ENCODE measurements around the gene SAMD3.
"Not testable (repeated sequence)": the region's sequence is repeated elsewhere in the genome, so short reads cannot be mapped to it uniquely, and the experiment has no call there.

SAMD3 gene

DNA sequence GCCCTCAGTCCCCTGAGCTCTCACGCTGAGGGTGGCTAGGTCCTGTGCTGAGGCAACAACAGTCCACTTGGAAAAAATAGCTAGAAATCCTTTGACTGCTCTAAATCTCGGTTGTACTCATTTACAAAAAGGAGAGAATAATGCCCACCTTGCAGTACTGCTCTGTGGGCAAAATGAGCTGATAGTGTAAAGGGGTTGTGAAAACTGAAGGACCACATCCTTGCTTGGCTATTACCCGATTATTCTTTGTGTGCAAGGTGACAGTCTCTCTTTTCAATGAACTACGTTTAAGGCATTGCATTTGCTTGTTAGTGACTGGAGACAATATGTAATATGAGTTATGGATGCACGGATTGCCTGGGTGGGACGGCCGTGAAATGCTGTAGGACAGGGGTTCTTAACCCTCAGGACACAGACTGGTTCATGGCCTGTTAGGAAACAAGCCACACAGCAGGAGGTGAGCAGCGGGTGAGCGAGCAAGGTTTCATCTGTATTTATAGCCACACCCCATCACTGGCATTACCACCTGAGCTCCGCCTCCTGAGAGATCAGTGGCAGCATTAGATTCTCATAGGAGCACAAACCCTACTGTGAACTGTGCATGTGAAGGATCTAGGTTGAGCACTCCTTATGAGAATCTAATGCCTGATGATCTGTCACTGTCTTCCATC lies 14.6 kb downstream of the SAMD3 start:
- DNase-seq, result no peak

DNA sequence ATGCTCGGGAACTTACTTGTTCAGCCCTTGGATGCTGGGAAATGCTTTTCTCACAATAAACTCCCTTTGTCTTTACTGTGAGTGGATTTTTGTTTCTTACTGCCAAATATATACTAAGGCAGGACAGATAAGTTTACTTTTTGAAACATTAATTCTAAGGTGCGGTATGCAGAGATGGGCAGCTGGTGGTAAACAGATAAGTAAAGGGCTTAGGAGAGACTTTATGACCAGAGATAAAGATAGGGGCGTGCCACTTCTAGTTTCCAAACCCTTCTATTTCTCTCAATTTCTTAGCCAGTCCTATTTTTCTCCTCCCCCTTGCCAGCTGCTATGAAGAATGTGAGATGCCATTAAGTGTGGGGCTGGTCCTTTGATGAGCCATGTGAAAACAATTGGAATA lies 16.3 kb downstream of the SAMD3 start:
- no peak for DNase-seq

DNA sequence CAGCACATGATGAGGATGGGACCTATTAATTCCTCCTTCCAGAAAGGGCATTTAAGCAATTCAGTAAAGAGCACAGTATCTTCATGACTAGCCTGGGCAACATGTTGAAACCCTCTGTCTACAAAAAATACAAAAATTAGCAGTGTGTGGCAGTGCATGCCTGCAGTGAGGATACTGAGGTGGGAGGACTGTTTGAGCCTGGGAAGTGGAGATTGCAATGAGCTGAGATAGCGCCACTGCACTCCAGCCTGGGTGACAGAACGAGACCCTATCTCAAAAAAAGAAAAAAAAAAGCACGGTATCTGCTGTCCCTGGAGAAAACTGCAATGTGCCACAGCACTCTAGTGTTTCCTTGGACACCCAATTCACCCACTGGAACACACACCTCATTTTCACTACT lies 18.4 kb downstream of the SAMD3 start:
- no peak for DNase-seq

DNA sequence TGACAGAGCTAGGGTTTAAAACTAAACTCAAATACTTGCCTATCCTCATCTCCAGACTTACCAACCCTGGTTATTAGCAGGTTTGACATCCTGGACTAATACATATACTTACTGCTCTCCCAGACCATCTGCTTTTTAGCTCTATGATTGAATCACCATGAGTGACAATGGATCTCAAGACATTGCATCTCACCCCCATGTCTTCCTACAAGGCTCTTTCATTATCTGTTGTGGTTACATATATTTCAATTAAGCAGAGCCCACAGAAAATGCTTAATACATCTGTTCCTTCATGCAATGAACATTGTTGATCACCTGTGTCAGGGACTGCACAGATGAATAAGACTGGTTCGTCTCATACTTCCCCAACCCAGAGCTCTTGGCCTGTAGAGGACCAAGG lies 19.4 kb downstream of the SAMD3 start:
- no peak for DNase-seq

DNA sequence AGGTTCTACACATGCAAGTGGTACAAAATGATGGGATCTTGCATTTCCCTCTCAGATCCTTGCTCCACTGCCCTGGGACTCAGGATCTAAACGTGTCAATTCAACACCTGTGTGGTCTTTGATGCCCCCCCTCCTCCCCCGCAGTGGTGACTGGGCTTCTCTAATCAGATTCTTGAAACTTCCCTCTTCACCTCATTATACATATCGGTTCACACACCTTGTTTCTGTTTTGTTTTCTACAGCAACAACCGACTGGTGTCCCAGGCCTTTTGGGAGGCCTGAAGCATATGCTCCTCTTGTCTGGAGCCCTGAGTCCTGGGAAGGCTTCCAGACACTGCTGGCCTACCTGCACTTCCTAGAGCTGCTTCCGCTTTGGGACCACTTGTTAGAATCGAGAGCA lies 20.0 kb downstream of the SAMD3 start:
- no peak for DNase-seq

DNA sequence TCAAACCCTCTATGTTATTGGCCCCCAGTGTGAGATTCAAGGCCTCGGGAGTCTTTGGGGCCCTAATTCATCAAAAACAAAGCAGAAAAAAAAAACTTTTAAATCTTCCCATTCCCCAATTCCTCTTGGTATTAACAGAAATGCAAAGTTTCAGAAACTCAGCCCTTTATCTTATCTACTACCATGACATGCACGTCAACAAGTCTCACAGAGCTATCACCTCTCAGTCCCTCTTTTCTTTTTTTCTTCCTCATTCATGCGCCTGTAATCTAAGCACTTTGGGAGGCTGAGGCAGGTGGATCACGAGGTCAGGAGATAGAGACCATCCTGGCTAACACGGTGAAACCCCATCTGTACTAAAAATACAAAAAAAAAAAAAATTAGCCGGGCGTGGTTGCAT lies 22.7 kb downstream of the SAMD3 start:
- no peak for DNase-seq

GRCh38 chr6:130198483-130199035 lies 24.2 kb downstream of the SAMD3 start:
- no peak for DNase-seq

- DNase-seq, result not testable (repeated sequence)
Measured at GRCh38 chr6:130197816-130198482, 24.8 kb downstream of the SAMD3 start.

DNA sequence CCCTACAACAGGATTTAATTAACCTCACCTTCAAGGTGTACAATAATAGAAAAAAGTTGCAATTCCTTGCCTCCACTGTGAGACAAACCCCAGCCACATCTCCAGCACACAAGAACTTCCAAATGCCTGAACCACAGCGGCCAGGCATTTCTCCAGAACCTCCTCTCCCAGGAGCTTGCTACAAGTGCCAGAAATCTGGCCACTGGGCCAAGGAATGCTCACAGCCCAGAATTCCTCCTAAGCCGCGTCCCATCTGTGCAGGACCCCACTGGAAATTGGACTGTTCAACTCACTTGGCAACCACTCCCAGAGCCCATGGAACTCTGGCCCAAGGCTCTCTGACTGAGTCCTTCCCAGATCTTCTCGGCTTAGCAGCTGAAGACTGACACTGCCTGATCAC lies 28.3 kb downstream of the SAMD3 start:
- DNase-seq, result not testable (repeated sequence)

DNA sequence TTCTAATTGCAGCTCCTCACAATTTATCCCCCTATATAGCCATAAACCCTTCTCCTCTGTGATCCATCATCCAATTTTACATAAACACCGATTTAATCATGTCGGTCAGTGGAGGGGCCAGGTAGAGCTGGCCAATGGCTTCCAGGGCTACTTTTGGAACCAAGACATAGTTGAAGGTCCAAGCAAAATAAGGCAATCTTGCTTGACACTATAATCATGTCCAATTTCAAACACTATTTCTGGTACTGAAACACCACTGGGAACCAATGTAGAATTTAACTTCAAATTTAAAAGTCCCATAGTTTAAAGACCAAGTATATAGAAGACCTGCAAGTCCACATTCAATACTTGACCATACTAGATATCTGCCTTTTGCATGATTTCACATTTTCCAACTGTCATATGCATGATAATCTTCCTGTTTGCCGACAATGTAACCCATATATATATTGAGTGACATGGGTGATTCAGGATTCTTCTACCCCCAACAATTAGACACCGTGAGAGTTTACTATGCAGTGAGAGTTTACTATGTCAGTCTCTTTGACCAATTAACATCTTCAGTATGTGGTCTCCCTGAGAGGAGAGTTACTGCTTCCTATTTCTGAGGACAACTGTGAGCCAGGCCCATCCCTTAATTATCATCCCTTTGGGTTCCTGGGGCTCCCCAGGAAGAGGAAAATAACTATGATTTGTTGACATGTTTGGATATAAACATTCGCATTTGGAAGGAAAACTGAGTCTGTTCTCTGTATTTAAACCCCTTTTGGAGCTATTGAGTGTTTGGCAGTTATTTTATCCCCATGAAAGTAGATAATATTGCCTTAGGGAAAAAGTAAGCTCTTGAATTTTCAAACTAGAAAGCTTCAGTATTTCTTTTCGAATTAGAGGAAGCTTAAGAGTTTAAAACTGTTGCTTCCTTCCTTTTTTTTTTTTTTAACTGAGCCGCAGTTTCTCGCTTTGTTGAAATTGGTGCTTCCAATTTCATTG lies 31.8 kb downstream of the SAMD3 start:
- DNase-seq, result no peak

- no peak for DNase-seq
Measured at GRCh38 chr6:130189531-130190397, 33.0 kb downstream of the SAMD3 start.

- no peak for DNase-seq
Measured at GRCh38 chr6:130188207-130188899, 34.4 kb downstream of the SAMD3 start.

GRCh38 chr6:130187335-130188206 lies 35.2 kb downstream of the SAMD3 start:
- no peak for DNase-seq

DNA sequence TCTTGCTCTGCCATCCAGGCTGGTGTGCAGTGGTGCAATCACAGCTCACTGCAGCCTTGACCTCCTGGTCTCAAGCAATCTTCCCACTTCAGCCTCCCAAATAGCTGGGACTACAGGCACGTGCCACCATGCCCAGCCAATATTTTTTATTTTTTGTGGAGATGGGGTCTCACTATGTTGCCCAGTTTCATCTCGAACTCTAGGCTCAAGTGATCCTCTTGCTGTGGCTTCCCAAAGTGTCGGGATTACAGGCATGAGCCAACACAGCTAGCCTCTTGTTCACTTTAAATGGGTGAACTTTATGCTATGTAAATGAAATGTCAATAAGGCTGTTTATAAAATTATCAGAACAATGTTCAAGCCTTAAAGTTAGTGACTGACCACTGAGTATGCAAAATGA lies 37.1 kb downstream of the SAMD3 start:
- no peak for DNase-seq

DNA sequence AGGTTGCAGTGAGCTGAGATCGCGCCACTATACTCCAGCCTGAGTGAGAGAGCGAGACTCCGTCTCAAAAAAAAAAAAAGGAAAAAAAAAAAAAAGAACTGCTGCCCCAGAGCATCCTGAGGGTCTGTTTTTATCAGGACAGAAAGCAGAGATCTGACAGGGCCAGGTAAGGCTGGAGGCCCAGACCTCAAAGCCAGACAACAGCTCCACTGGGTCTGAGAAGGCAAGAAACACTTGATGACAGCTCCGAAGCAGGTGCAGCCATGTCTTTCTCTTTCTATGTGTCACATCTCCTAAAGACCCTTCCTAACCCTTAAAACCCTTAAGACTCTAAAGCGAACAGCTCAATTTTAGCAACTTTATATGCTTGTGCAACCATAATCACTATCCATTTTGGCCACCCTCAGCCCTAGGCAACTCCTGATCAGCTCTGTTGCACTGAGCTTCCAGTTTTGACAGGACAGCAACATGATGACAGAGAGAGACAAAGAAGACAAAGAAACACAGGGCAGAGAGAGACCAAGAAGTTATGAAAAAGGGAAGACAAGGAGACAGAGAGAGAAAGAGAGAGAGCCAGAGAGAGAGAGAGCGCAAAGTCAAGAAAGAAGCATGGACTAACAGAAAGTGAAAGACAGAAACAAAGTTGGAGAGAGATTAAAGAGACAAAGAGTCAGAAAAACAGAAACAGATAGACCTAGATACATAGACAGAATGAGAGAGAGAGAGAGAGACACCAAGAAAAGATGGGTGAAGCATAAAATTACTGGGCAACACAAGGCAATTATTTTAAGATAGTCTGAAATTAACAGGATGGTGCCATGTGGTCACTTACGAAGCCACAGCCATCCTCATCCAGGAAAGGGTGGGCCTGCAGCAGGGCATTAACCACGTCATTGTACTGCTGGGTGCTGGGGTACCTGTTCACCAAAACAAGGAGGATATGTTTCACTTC lies 39.2 kb downstream of the SAMD3 start:
- peak; percentile 54 for DNase-seq

DNA sequence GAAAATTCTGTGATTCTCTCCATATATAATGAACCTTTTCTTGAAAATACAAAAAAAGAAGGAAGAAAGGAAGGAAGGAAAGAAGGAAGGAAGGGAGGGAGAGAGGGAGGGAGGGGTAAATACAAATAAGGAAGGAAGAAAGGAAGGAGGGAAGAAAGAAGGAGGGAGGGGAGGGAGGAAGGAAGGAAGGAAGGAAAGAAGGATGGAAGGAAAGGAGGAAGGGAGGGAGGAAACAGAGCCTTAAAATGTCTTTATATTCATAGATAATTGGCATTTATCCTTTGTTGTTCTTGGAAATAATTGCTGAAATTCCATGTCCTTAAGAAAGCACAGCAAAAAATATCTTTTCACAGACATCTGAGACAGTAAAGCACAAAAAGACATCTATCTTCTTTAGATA lies 40.3 kb downstream of the SAMD3 start:
- DNase-seq, result no peak

DNA sequence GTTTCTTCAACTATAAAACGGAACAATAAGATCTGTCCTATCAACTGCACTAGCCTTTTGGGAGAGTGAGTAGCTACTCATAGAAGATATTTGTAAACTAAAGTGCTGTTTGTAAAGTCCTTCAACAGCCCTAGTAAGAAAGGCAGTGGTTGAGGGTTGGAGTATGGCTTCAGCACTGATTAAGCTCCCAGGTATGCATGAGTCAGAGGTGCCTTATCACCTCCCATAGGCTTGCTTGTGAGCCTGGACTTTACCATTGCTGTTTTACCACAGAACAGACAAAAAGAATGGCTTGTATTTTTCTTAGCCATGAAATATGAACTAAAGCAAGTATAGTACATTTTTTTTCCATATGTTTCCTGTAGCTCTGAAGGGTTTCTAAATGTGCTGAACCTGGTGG lies 44.1 kb downstream of the SAMD3 start:
- peak; percentile 89 for DNase-seq

GRCh38 chr6:130176378-130176777 lies 46.4 kb downstream of the SAMD3 start:
- DNase-seq, result no peak

DNA sequence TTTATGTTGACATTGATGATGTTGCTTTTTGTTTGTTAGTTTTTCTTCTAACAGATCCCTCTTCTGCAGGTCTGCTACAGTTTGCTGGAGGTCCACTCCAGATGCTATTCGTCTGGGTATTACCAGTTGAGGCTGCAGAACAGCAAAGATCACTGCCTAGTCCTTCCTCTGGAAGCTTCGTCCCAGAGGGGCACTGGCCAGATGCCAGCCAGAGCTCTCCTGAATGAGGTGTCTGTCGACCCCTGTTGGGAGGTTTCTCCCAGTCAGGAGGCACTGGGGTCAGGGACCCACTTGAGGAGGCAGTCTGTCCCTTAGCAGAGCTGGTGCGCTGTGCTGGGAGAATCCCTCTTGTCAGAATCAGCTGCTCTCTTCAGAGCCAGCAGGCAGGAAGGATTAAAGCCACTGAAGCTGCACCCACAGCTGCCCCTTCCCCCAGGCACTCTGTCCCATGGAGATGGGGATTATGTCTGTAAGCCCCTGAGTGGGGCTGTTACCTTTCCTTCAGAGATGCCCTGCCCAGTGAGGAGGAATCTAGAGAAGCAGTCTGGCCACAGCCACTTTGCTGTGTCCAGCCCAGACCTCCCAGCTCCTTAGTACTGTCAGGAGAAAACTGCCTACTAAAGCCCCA lies 49.3 kb downstream of the SAMD3 start:
- not testable (repeated sequence) for DNase-seq
